Measurements from ENCODE around the gene KIF5A.
A peak's percentile ranks its signal among the peaks of the same experiment; 100 is the strongest.

The KIF5A gene

GRCh38 chr12:57522887-57523705 lies 26.7 kb upstream of the KIF5A start:
- no peak for TF ChIP-seq CTCF (IDR thresholded peaks at IDR 0.05; ENCODE audit: low read length, missing control alignments)
- peak overlapping the region; percentile 92 for H3K4me3 ChIP-seq (replicated peaks; ENCODE audit: low read depth, low read length)
- DNase-seq (ENCODE audit: low read depth): peak; percentile 68

- peak overlapping the region; percentile 92 for H3K4me3 ChIP-seq (replicated peaks; ENCODE audit: low read depth, low read length)
- no peak for DNase-seq (ENCODE audit: low read depth)
- TF ChIP-seq CTCF (IDR thresholded peaks at IDR 0.05; ENCODE audit: low read length, missing control alignments): no peak
These were observed 25.9 kb upstream of the KIF5A start for GRCh38 chr12:57523706-57524614.

DNA sequence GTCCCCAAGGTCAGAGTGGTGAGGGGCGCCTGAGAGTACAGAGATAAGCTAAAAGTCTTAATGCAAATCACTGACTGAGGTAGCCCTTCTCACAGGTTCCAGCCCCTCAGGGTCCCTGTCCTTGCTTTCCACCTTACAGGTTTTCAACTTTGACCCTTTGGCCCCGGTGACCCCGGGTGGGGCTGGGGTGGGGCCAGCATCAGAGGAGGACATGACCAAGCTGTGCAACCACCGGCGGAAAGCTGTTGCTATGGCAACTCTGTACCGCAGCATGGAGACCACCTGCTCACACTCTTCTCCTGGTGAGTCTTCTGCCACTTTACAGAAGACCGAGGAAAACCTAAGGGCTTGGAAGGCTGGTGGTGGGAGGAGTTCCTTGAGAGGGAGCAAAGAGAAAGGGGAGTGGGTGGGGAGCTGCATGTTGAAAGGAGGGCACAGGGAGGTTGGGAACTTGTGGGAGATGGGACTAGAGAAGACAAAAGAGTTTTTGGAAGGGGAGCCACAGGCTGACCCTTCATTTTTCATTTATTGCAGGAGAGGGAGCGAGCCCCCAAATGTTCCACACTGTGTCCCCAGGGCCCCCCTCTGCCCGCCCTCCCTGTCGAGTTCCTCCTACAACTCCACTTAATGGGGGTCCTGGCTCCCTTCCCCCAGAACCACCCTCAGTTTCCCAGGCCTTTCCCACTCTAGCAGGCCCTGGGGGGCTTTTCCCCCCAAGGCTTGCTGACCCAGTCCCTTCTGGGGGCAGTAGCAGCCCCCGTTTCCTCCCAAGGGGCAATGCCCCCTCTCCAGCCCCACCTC lies 24.8 kb upstream of the KIF5A start:
- DNase-seq (ENCODE audit: low read depth): no peak
- no peak for TF ChIP-seq CTCF (IDR thresholded peaks at IDR 0.05; ENCODE audit: low read length, missing control alignments)
- H3K4me3 ChIP-seq (replicated peaks; ENCODE audit: low read depth, low read length): peak overlapping the region; percentile 92

DNA sequence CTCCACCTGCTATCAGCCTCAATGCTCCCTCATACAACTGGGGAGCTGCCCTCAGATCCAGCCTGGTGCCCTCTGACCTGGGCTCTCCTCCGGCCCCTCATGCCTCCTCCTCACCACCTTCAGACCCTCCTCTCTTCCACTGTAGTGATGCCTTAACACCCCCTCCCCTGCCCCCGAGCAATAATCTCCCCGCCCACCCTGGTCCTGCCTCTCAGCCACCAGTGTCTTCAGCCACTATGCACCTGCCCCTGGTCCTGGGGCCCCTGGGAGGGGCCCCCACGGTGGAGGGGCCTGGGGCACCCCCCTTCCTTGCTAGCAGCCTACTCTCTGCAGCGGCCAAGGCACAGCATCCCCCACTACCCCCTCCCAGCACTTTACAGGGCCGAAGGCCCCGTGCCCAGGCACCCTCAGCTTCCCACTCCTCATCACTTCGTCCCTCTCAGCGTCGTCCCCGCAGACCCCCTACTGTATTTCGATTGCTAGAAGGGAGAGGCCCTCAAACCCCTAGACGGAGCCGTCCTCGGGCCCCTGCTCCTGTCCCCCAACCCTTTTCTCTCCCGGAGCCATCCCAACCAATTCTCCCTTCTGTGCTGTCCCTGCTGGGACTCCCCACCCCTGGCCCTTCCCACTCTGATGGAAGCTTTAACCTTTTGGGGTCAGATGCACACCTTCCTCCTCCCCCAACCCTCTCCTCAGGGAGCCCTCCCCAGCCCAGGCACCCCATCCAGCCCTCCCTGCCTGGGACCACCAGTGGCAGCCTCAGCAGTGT lies 24.0 kb upstream of the KIF5A start:
- DNase-seq (ENCODE audit: low read depth): no peak
- no peak for TF ChIP-seq CTCF (IDR thresholded peaks at IDR 0.05; ENCODE audit: low read length, missing control alignments)
- no peak overlapping the region for H3K4me3 ChIP-seq (replicated peaks; ENCODE audit: low read depth, low read length)

DNA sequence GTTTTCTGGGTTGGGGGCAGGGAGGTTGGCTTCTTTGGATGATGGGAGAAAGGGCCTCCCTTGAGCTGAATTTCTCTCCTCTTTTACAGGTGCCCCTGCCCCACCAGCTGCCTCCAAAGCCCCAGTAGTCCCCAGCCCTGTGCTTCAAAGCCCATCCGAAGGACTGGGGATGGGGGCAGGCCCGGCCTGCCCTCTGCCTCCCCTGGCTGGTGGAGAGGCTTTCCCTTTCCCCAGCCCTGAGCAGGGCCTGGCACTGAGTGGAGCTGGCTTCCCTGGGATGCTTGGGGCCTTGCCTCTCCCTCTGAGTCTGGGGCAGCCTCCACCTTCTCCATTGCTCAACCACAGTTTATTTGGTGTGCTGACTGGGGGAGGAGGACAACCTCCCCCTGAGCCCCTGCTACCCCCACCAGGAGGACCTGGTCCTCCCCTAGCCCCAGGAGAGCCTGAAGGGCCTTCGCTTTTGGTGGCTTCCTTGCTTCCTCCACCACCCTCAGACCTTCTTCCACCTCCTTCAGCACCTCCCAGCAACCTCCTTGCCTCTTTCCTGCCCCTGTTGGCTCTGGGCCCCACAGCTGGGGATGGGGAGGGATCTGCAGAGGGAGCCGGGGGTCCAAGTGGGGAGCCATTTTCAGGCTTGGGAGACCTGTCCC lies 23.2 kb upstream of the KIF5A start:
- no peak for DNase-seq (ENCODE audit: low read depth)
- no peak overlapping the region for H3K4me3 ChIP-seq (replicated peaks; ENCODE audit: low read depth, low read length)
- no peak for TF ChIP-seq CTCF (IDR thresholded peaks at IDR 0.05; ENCODE audit: low read length, missing control alignments)

Data from fibroblast of pulmonary artery (primary cell).